ENCODE results near the gene BNIP3.

- TF ChIP-seq GATA3 (IDR thresholded peaks at IDR 0.05; ENCODE audit: low read depth, low read length) = no peak
- no peak for TF ChIP-seq GATA2 (IDR thresholded peaks at IDR 0.05; ENCODE audit: low read depth, low read length)
These were observed 51.0 kb downstream of the BNIP3 start for GRCh38 chr10:131930586-131931330.

Measured in SH-SY5Y (cell line).